Ishikawa (cell line): ENCODE measurements around the gene KLF13.

Experiments used
- CEBPB ChIP-seq: IDR thresholded peaks from 2 replicates; pipeline ENCODE4 v1.6.1; 2012
- CREB1 ChIP-seq: IDR thresholded peaks from 2 replicates; pipeline ENCODE4 v1.6.1; 2012; ENCODE audit warnings: low read depth
- EGR1 ChIP-seq: IDR thresholded peaks from 2 replicates; pipeline ENCODE4 v1.6.1; 2012
- EP300 ChIP-seq: IDR thresholded peaks from 2 replicates; pipeline ENCODE4 v1.6.1; 2012; ENCODE audit warnings: borderline replicate concordance
- FOXM1 ChIP-seq: IDR thresholded peaks from 2 replicates; pipeline ENCODE4 v1.6.1; 2012; ENCODE audit warnings: low read depth, borderline replicate concordance
- MAX ChIP-seq: IDR thresholded peaks from 2 replicates; pipeline ENCODE4 v1.6.1; 2012
- NFIC ChIP-seq: IDR thresholded peaks from 2 replicates; pipeline ENCODE4 v1.6.1; 2012
- RAD21 ChIP-seq: IDR thresholded peaks from 2 replicates; pipeline ENCODE4 v1.6.1; 2012; ENCODE audit warnings: low read depth
- REST ChIP-seq: IDR thresholded peaks from 2 replicates; pipeline ENCODE4 v1.6.1; 2012; ENCODE audit warnings: low read depth, mild to moderate bottlenecking
- TAF1 ChIP-seq: IDR thresholded peaks from 2 replicates; pipeline ENCODE4 v1.6.1; 2012; ENCODE audit warnings: low read depth, mild to moderate bottlenecking
- TCF12 ChIP-seq: IDR thresholded peaks from 2 replicates; pipeline ENCODE4 v1.6.1; 2012; ENCODE audit warnings: low read depth
- TEAD4 ChIP-seq: IDR thresholded peaks from 2 replicates; pipeline ENCODE4 v1.6.1; 2012
- USF1 ChIP-seq: IDR thresholded peaks from 2 replicates; pipeline ENCODE4 v1.6.1; 2012
- YY1 ChIP-seq: IDR thresholded peaks from 2 replicates; pipeline ENCODE4 v1.6.1; 2012; ENCODE audit warnings: low read depth
- ZBTB7A ChIP-seq: IDR thresholded peaks from 2 replicates; pipeline ENCODE4 v1.6.1; 2012; ENCODE audit warnings: low read depth

KLF13 gene

GRCh38 chr15:31366169-31366734, 39.6 kb downstream of the KLF13 start:
- TF ChIP-seq REST (no peak), YY1 (no peak), MAX (no peak), TCF12 (no peak), TEAD4 (no peak), EGR1 (no peak), CEBPB (no peak)

- TF ChIP-seq CEBPB (no peak), EGR1 (no peak), CREB1 (no peak), ZBTB7A (no peak), YY1 (no peak)
Measured at GRCh38 chr15:31367021-31367729, 40.5 kb downstream of the KLF13 start.

- TF ChIP-seq REST (no peak), USF1 (no peak), EP300 (no peak)
Measured at GRCh38 chr15:31367730-31368344, 41.2 kb downstream of the KLF13 start.

- TF ChIP-seq USF1 (no peak), RAD21 (no peak), EP300 (no peak), TAF1 (no peak)
Measured at GRCh38 chr15:31369727-31370126, 43.1 kb downstream of the KLF13 start.

GRCh38 chr15:31371520-31372240, 45.0 kb downstream of the KLF13 start:
- no peak for TF ChIP-seq REST
- no peak for TF ChIP-seq FOXM1
- no peak for TF ChIP-seq EP300
- no peak for TF ChIP-seq USF1
- TF ChIP-seq CREB1: no peak
- no peak for TF ChIP-seq EGR1
- TF ChIP-seq MAX: no peak
- no peak for TF ChIP-seq RAD21
- no peak for TF ChIP-seq TAF1
- TF ChIP-seq YY1: no peak
- TF ChIP-seq NFIC: no peak
- TF ChIP-seq ZBTB7A: no peak
